ENCODE data around the gene CHRNA4.

Gene CHRNA4

DNA sequence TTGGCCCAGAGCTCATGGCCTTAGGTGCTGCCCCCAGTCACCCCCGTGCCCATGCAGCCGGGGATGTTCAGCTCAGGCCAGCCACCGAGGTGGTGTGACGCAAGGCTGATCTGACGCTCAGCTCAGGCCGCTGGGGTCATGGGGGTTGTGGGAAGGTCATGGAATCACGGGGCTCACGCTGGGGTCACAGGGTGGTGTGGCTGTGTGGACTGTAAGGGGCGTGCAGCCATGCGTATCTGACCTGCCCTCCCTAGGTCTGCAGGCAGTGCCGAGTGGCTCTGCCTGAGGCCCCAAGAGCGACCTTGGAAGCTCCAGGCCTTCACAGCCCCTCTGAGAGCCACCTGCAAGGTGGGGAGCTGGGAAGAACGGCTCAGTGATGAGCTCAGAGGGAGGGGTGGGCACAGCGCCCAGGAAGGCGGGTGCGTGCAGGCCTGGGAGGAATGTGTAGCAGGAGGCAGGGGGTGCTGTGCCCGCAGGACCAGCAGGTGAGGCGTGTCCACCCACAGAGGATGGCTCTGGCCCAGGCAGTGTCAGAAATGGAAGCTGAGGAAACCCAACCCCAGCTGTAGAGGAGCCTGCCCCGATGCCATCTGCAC, 27.8 kb downstream of the CHRNA4 start:
- ChIA-PET POLR2A (no interaction called here), CTCF (interaction anchor here (0.6 kb wide), 1 partner anchor 47 kb away, joined by 3 read pairs; no protein-coding TSS in a partner anchor)
- no peak for DNase-seq (ENCODE audit: extremely low spot score)
- TF ChIP-seq BHLHE40 (IDR thresholded peaks at IDR 0.05; ENCODE audit: borderline replicate concordance), result no peak
- TF ChIP-seq ZNF384 (IDR thresholded peaks at IDR 0.05), result no peak
- no peak for TF ChIP-seq HDGF (IDR thresholded peaks at IDR 0.05; ENCODE audit: borderline replicate concordance)
- no peak for TF ChIP-seq SP1 (IDR thresholded peaks at IDR 0.05)
- no peak for TF ChIP-seq ARNT (IDR thresholded peaks at IDR 0.05)
- TF ChIP-seq SUZ12 (IDR thresholded peaks at IDR 0.05), result no peak
- TF ChIP-seq L3MBTL2 (conservative IDR thresholded peaks at IDR 0.05), result no peak
- TF ChIP-seq, protein P1, sequence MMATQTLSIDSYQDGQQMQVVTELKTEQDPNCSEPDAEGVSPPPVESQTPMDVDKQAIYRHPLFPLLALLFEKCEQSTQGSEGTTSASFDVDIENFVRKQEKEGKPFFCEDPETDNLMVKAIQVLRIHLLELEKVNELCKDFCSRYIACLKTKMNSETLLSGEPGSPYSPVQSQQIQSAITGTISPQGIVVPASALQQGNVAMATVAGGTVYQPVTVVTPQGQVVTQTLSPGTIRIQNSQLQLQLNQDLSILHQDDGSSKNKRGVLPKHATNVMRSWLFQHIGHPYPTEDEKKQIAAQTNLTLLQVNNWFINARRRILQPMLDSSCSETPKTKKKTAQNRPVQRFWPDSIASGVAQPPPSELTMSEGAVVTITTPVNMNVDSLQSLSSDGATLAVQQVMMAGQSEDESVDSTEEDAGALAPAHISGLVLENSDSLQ (IDR thresholded peaks at IDR 0.05), result no peak

DNA sequence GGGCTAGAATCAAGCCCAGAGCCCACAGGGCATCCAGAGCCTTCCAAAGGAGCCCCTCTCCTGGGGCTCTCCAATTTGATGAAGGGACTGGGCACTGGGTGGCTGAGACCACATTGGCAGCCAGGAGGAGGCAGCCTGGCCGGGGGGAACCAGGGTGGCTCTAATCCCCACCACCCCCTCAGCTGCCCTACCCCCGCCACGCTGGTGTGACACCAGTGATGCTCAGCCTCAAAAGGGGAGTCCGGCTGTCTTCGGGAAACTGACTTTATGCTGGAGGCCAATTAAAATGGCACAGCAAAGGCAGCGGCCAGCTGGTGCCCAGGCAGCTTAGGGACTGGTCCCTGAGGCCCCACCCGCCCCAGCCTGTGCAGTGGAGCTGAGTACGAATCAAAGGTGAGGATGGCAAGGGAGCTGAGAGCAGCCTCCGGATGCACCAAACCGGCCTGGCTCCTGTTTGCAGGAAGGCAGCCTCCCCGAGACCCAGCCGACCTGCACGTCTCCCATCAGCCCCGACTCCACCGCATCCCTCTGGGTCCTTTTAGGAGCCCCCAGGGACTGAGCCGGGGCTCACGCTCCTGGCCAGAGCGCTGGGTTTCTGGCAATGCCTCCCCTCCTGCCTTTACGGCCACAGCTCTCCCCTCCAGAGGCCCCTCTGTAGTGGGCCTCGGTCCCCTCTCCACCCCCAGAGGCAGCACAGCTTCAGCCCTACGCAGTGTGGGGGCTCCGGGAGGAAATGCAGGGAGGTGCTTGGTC, 28.5 kb downstream of the CHRNA4 start:
- ChIA-PET POLR2A (no interaction called here), CTCF (no interaction called here)
- no peak for DNase-seq (ENCODE audit: extremely low spot score)
- TF ChIP-seq SUZ12 (IDR thresholded peaks at IDR 0.05), result no peak
- TF ChIP-seq ELF4 (IDR thresholded peaks at IDR 0.05), result no peak
- TF ChIP-seq HDGF (IDR thresholded peaks at IDR 0.05; ENCODE audit: borderline replicate concordance), result no peak
- no peak for TF ChIP-seq ZNF384 (IDR thresholded peaks at IDR 0.05)
- TF ChIP-seq SP1 (IDR thresholded peaks at IDR 0.05), result no peak
- no peak for TF ChIP-seq FOXM1 (IDR thresholded peaks at IDR 0.05; ENCODE audit: borderline replicate concordance)
- TF ChIP-seq LEF1 (IDR thresholded peaks at IDR 0.05; ENCODE audit: borderline replicate concordance), result no peak

DNA sequence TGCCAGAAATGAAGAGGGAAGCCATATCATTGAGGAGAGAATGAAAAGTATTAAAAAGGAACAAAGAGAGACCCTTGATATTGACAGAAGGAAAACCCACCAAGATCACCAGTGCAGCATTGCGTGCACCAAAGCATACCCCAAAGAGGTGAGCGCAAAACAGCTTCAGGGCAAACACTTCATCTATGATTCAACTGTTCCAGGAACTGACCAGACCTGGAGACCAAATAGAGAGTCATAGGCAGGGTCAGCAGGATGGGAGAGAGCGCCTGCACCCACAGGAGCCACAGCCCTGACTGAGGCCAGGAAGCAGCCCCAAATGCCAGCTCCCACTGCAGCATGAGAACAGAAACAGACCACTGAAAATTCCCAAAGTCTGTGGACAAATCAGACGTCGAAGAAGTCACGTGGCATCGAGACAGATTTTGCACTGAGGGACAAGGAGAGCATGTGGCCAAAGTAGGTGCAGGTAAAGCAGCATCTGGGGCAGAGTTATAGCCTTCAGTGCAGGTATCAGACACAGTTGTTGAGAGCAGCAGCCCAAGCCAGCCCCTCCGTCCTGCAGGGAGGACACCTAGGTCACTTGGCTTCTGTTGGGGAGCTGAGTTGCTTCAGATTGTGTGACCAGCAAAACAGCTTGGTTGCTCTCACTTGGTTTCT, 29.3 kb downstream of the CHRNA4 start:
- no peak for DNase-seq (ENCODE audit: extremely low spot score)
- ChIA-PET CTCF (no interaction called here), POLR2A (no interaction called here)
- TF ChIP-seq L3MBTL2 (conservative IDR thresholded peaks at IDR 0.05), result peak; percentile 43
- TF ChIP-seq BHLHE40 (IDR thresholded peaks at IDR 0.05; ENCODE audit: borderline replicate concordance), result no peak

DNA sequence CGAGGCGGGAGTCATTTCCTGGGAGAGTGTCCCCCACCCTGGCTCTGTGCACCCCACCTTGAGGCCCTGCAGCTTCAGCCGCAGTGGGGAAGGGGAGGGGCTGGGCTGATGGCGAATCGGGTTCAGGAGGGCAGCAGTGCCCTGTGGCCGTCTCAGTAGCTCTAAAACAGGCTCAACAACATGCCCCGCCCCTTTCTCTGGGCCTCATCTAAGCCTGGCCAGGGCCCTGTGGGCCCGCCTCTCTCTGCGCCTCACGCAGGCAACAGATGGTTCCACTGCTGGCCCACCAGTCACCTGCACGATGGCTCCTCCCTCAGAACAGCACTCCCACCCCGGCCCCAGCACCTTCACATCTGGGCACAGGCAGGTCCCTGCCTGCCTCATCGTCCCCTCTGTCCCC, 30.2 kb downstream of the CHRNA4 start:
- ChIA-PET CTCF (no interaction called here), POLR2A (no interaction called here)
- TF ChIP-seq TARDBP (IDR thresholded peaks at IDR 0.05) (no peak), SP1 (IDR thresholded peaks at IDR 0.05) (no peak), HDGF (IDR thresholded peaks at IDR 0.05; ENCODE audit: borderline replicate concordance) (no peak), NFRKB (IDR thresholded peaks at IDR 0.05) (no peak), FOXK2 (IDR thresholded peaks at IDR 0.05) (no peak), LEF1 (IDR thresholded peaks at IDR 0.05; ENCODE audit: borderline replicate concordance) (no peak), BHLHE40 (IDR thresholded peaks at IDR 0.05; ENCODE audit: borderline replicate concordance) (no peak), ELF4 (IDR thresholded peaks at IDR 0.05) (no peak)
- no peak for DNase-seq (ENCODE audit: extremely low spot score)

DNA sequence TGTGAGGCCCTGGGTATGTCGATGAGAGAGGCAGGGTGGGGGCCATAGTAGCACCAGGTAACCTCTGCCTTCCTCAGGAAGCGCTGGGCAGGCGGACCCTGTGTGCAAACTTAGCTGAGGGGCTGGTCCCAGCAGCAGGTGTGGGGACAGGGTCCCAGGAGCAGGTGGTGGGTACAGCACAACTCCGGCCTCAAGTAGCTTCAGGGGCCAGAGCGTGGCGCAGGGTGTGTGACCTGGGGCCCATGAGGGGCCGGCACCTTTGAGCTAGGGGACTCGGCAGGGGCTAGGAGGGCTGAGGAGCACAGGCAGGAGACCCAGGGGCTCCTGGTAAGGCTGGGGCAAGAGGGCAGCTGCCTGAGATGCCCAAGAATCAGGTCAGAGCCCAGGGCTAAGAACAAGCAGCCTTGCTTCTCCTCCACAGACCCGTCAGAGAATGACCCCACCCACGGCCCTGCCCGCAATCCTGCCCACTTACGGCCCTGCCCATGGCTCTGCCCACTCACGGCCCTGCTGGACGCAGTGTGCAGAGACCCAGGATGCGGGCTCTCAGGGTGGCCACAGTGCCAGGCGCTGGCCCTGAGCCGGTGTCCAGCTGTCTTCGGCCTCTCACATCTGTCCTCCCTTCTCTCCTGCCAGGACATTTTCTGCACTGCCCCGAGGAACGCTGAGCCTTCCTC, 30.9 kb downstream of the CHRNA4 start:
- TF ChIP-seq FOXA1 (IDR thresholded peaks at IDR 0.05) (no peak), CTBP1 (IDR thresholded peaks at IDR 0.05; ENCODE audit: borderline replicate concordance) (no peak), FOXK2 (IDR thresholded peaks at IDR 0.05) (no peak), ELF4 (IDR thresholded peaks at IDR 0.05) (no peak), BHLHE40 (IDR thresholded peaks at IDR 0.05; ENCODE audit: borderline replicate concordance) (no peak), L3MBTL2 (conservative IDR thresholded peaks at IDR 0.05) (no peak), LEF1 (IDR thresholded peaks at IDR 0.05; ENCODE audit: borderline replicate concordance) (no peak)
- ChIA-PET POLR2A (no interaction called here), CTCF (no interaction called here)
- no peak for DNase-seq (ENCODE audit: extremely low spot score)

DNA sequence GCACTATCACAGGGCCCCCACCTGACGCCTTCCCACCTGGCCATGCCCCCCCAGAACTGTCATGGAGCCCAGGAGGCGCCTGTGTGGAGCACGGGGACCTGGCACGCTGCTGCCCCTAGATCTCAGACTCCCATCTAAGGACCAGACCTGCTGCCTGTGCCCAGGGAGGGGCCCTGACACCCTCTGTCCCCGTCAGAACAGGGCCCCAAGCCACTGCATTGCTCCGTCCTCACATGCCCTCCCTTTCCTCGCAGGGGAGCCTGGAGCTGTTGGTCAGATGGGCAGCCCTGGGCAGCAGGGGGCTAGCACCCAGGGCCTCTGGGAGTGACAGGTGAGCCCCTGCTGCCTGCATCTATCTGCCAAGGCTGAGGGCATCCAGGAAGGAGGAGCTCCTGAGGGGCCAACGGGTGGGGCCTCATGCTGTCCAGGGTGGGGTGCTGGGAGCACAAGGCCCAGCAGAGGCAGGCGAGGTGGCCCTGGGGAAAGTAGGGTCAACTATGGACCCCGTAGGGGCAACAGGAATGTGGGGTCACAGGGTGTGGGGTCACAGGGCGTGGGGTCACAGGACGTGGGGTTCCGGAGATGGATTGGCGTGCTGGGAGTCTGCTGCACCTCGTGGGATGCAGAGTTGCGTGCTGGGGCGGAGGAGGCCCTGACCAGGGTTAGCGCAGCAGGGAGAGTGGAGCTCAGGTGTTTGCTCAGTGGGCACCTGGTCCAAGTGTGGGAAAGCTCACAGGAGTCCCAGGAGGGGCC, 31.6 kb downstream of the CHRNA4 start:
- POLR2A ChIA-PET, result no interaction called here
- DNase-seq (ENCODE audit: extremely low spot score), result no peak
- TF ChIP-seq HDGF (IDR thresholded peaks at IDR 0.05; ENCODE audit: borderline replicate concordance) (no peak), FOXK2 (IDR thresholded peaks at IDR 0.05) (no peak), LEF1 (IDR thresholded peaks at IDR 0.05; ENCODE audit: borderline replicate concordance) (no peak), NFRKB (IDR thresholded peaks at IDR 0.05) (no peak), CTBP1 (IDR thresholded peaks at IDR 0.05; ENCODE audit: borderline replicate concordance) (no peak), ZNF384 (IDR thresholded peaks at IDR 0.05) (no peak)
- CTCF ChIA-PET, result no interaction called here

DNA sequence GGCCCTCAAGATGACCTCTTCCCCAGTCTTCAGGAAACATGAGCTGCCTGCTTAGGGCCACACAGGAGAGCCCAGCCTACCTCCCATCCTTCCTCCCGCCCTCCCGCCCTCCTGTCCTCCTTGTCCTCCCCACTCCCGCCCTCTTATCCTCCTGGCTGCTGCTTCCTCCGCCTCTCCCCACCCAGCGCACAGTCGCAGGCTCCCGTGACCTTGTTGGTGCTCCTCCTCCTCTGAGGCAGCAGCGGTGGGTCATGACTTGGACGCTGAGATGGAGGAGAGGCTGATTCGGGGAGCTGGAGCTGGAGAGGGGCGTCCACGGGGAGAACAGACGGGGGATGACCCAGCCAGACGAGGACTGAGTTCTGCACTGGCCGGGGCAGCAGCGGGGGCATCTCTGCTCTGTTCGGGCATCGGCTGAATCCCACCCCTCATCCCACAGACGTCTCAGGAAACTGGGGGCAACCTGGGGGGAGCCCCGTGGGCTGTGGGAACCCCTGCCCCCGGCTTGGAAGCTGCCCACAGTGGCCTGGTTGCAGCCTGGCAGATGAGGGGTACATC, 32.4 kb downstream of the CHRNA4 start:
- ChIA-PET POLR2A (no interaction called here), CTCF (no interaction called here)
- DNase-seq (ENCODE audit: extremely low spot score), result no peak
- no peak for TF ChIP-seq BHLHE40 (IDR thresholded peaks at IDR 0.05; ENCODE audit: borderline replicate concordance)
- no peak for TF ChIP-seq ZNF384 (IDR thresholded peaks at IDR 0.05)
- TF ChIP-seq ELF4 (IDR thresholded peaks at IDR 0.05), result no peak
- TF ChIP-seq, protein P1 (IDR thresholded peaks at IDR 0.05), result no peak
- no peak for TF ChIP-seq FOXM1 (IDR thresholded peaks at IDR 0.05; ENCODE audit: borderline replicate concordance)
- no peak for TF ChIP-seq L3MBTL2 (conservative IDR thresholded peaks at IDR 0.05)
- TF ChIP-seq SP1 (IDR thresholded peaks at IDR 0.05), result no peak
- no peak for TF ChIP-seq HDGF (IDR thresholded peaks at IDR 0.05; ENCODE audit: borderline replicate concordance)
- TF ChIP-seq ARNT (IDR thresholded peaks at IDR 0.05), result no peak
- TF ChIP-seq FOXA1 (IDR thresholded peaks at IDR 0.05), result no peak
- no peak for TF ChIP-seq SUZ12 (IDR thresholded peaks at IDR 0.05)
- TF ChIP-seq LEF1 (IDR thresholded peaks at IDR 0.05; ENCODE audit: borderline replicate concordance), result no peak
